Fibroblast of peridontal ligament (primary cell): ENCODE results near the gene SAYSD1.
A peak's percentile ranks its signal among the peaks of the same experiment; 100 is the strongest.

ENCODE experiments used
- DNase-seq: peaks from one replicate; pipeline ENCODE4 v3.0.0-alpha.2; 2010; ENCODE audit errors: extremely low read depth

SAYSD1 gene

GRCh38 chr6:39108041-39108839 is 6.7 kb downstream of the SAYSD1 start:
- DNase-seq = no peak

- DNase-seq = no peak
Observed at GRCh38 chr6:39107641-39108040, 7.3 kb downstream of the SAYSD1 start.

- no peak for DNase-seq
Observed at GRCh38 chr6:39107034-39107433, 8.0 kb downstream of the SAYSD1 start.

DNA sequence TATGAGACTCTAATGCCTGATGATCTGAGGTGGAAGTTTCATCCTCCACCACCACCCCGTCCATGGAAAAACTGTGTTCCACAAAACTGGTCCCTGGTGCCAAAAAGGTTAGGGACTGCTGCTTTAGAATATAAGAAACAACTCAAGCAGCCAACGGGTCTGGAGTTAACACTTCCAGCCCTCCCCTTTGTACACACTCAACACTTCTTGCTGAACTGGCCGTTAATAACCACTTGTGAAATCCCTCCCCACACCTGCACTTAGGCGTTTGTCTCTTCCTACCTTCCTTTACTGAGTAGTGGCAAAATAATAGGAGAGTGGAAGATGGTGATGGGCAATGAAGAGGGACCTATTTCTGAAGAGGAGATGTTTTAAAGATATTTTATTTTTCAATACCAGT is 10.5 kb downstream of the SAYSD1 start:
- no peak for DNase-seq

GRCh38 chr6:39102821-39103136 is 12.2 kb downstream of the SAYSD1 start:
- DNase-seq = no peak

DNA sequence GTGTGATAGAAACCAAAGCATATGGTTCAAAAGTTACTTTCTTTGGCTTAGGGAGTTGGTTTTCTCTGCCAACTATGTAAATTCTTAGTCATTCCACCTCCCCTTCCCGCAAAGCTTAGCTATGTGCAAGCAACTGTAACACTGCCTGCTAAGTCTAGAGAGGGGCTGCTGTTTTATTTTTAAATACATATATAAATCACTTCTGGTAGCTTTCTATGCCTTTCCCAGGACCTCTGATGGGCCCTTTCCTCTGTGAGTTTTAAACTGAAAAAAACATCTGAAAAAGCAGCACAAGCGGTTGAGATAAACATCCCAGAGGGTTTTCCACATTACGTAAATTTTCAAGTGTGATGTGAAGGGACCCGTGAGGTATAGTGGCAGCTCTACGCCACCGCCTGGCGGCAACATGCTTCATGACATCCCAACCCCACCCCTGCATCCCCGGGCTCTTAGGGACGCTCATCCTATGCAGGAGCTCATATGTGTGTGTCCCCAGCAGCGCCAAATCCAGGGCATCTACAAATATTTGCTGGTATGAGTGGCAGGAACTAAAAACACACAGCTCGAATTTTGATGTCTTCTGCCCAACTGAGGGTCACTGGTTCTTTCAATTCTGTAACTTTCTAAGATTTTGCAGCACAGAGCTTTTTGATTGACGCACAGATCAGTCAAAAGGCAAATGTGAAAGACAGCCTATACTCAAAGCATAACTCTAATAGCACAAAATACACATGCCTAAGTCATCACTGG is 12.7 kb downstream of the SAYSD1 start:
- DNase-seq = peak; percentile 83

GRCh38 chr6:39100358-39100757 is 14.6 kb downstream of the SAYSD1 start:
- DNase-seq = no peak

GRCh38 chr6:39095578-39095977 is 19.4 kb downstream of the SAYSD1 start:
- no peak for DNase-seq

GRCh38 chr6:39093149-39093708 is 21.8 kb downstream of the SAYSD1 start:
- DNase-seq = no peak

DNA sequence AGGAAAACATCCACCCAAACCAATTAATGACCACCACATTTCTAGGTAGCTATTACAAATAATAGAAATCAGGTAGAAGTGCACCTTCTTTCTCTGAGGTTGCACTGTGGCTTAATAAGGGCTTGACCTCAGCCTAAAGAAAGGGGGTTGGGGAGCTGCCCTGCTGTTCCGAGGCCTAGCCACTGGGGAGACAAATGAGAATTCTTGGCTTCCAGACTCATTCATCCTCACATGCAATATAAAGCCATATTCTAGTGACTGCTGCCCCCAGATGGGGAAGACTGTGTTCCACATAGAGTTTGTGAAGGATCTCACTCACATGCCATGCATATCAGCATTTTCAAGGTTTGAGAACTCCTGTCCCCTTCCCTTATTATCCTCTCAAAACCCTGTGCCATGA is 22.9 kb downstream of the SAYSD1 start:
- no peak for DNase-seq

- no peak for DNase-seq
Observed at GRCh38 chr6:39091220-39091619, 23.8 kb downstream of the SAYSD1 start.

- no peak for DNase-seq
Observed at GRCh38 chr6:39090036-39090435, 24.9 kb downstream of the SAYSD1 start.

DNA sequence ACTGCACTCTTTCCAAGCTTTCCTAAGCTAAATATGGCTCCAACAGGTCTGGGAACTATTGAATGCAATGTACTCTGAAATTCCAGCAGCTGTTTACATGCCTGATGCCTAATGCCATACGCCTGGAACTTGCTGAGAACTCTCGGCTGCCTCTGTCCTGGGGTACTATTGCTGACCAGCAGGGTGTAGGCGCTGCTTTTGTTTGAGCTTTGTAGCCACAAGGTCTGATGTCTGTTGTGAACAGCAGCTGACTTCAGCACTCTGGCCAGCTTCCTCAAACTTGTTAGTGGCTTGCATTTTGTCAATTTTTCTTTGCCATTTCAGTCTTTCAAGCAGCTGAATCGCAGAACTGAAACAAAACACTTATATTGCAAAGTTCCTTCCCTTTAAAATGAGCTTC is 26.7 kb downstream of the SAYSD1 start:
- peak; percentile 78 for DNase-seq

- no peak for DNase-seq
Observed at GRCh38 chr6:39087197-39087596, 27.8 kb downstream of the SAYSD1 start.

DNA sequence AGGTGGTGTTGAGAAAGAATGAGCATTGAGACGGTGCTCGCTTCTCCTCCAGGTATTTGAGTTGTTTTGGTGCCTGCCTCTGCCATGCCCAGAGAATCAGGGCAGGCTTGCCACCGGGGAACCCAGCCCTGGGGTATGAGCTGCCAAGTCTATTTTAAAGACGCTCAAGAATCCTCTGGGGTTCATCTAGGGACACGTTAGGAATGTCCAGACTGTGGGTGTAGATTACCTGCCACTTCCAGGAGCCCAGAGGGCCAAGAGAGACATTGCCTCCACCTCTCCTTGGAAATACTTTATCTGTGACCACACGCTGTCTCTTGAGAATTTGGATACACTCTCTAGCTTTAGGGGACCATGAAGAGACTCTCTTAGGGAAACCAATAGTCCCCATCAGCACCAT is 28.3 kb downstream of the SAYSD1 start:
- no peak for DNase-seq

- no peak for DNase-seq
Observed at GRCh38 chr6:39086294-39086693, 28.7 kb downstream of the SAYSD1 start.

GRCh38 chr6:39085129-39085797 is 29.7 kb downstream of the SAYSD1 start:
- DNase-seq = no peak

DNA sequence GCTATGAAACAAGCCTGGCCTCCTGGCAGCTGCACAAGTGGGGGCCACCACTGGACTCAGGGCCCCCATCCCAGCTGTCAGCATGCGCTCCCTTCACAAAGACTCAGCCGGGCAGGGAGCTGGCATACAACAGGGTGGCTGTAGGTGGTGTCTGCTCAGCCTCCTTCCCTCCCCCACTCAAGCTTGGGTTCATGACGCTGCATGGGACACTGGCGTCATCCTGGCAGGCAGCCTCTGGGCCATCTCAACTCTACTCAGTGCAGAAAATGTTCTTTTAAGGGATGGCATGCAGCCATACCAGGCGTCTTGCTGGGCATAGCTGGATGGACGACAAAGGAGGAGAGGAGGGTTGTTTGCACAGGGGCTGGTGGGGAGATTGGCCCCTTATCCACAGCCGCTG is 30.5 kb downstream of the SAYSD1 start:
- no peak for DNase-seq

- no peak for DNase-seq
Observed at GRCh38 chr6:39083231-39083634, 31.8 kb downstream of the SAYSD1 start.

GRCh38 chr6:39082310-39082709 is 32.7 kb downstream of the SAYSD1 start:
- DNase-seq = no peak

DNA sequence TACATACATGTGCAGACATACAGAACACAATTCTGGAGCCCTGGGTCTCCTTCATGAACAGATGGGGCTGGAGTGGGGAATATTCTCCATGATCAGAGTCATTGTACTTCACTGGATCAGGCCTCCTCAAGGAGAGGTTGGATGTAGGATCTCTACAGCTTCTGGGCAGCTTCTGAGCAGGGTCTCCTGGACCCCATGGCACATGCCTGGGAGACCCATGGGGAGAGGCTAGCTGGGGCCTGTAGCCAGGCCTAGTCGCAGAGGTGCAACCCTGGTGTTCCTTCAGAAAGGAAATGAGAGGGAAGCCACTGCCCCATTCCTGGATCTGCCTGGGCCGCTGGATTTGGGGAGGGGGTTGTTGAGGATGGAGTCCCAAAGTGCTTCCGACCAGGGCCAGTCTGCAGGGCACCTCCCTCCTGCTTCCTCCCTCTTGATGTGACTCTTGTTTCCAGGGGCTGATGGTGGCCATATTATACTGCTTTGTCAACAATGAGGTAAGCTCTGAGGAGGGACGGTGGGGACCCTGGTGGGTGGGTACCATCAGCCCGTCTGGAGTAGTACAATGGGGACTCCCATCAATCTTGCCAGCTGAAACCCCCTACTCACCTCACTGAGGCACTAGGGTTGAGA is 34.6 kb downstream of the SAYSD1 start:
- DNase-seq = no peak
